CD4-positive, alpha-beta T cell treated with Interleukin-12 subunit alpha and Interleukin-12 subunit beta, for 1 hour (primary cell): Measurements from ENCODE around the gene NFE2L3.
A peak's percentile ranks its signal among the peaks of the same experiment; 100 is the strongest.
"Not testable (repeated sequence)": the region's sequence is repeated elsewhere in the genome, so short reads cannot be mapped to it uniquely, and the experiment has no call there.

Experiments
- DNase-seq: peaks from one replicate; pipeline ENCODE4 v3.0.0-alpha.2; 2020

NFE2L3 gene

DNA sequence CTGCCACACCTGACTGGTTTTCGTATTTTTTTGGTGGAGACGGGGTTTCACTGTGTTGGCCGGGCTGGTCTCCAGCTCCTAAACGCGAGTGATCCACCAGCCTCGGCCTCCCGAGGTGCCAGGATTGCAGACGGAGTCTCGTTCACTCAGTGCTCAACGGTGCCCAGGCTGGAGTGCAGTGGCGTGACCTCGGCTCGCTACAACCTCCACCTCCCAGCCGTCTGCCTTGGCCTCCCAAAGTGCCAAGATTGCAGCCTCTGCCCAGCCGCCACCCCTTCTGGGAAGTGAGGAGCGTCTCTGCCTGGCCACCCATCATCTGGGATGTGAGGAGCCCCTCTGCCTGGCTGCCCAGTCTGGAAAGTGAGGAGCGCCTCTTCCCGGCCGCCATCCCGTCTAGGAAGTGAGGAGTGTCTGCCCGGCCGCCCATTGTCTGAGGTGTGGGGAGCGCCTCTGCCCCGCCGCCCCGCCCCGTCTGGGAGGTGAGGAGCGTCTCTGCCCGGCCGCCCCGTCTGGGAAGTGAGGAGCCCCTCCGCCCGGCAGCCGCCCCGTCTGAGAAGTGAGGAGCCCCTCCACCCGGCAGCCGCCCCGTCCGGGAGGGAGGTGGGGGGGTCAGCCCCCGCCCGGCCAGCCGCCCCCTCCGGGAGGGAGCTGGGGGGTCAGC is 4.2 kb upstream of the NFE2L3 start:
- not testable (repeated sequence) for DNase-seq

DNA sequence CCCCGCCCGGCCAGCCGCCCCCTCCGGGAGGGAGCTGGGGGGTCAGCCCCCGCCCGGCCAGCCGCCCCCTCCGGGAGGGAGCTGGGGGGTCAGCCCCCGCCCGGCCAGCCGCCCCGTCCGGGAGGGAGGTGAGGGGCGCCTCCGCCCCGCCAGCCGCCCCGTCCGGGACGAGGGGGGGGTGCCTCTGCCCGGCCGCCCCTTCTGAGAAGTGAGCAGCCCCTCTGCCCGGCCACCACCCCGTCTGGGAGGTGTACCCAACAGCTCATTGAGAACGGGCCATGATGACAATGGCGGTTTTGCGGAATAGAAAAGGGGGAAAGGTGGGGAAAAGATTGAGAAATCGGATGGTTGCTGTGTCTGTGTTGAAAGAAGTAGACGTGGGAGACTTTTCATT is 3.7 kb upstream of the NFE2L3 start:
- DNase-seq: not testable (repeated sequence)

DNA sequence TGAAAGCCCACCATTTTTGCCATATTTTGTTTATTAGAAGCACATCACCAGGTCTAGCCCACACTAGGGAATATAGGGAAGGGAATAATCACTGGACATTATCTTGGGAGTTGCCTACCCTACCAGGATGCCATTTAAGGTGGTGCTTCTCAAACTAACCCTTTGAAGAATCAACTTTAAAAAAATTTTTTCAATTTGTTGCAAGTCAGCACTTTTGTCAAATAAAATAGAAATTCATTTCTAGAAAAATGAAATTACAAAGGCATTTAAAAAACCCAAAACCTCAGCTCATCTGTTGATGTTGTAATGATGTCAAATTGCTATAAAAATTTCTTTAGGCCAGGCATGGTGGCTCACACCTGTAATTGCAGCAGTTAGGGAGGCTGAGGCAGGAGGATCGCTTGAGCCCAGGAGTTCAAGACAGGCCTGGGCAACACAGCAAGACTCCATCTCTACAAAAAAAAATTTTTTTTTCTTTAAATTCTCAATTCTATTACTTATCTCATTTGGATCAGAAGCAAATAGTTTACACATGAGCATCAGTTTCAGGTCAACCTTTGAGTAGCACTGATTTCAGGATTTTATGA is 2.5 kb upstream of the NFE2L3 start:
- no peak for DNase-seq

DNA sequence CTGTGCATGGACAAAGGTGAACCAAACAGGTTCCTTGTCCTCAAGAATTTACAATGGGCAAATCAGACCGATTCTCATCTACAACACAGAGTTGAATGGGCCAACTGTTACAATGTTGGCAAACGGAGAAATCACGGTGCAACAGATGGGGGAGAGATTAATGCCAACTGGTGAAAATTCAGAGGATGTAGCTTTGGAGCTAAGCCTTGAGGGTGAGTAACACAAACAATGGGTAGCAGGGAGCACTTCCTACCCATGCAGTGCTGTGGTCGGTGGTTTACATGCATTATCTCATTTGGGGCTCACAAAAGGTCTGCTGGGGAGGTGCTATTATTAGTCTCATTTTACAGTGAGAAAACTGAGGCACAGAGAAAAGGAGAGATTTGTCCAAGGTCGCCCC is 902 bp upstream of the NFE2L3 start:
- DNase-seq: peak; percentile 28

DNA sequence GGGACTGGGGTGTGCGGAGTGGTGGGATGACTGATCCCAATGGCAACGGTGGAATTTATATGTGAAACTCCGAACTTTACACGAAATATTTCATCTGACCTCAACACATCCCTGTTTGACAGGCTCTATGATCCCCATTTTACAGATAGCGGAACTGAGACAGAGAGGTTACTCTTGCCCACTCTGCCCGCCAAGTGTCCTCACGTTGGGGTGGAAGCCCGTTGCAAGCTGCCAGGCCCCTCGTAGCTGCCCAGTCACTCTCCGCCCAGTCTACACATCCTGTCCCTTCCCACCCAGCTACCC is 397 bp upstream of the NFE2L3 start:
- no peak for DNase-seq

DNA sequence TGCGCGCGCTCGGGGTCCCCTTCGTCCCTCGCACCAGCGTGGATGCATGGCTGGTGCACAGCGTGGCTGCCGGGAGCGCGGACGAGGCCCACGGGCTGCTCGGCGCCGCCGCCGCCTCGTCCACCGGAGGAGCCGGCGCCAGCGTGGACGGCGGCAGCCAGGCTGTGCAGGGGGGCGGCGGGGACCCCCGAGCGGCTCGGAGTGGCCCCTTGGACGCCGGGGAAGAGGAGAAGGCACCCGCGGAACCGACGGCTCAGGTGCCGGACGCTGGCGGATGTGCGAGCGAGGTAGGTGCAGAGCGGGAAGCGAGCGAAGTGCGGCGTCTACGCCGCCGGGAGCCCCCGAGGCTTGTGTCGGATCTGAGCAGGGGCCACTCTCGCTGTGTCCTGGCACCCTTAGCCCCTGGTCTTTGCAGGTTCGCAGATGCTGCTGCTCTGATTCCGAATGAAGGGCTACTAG is 813 bp downstream of the NFE2L3 start:
- peak; percentile 39 for DNase-seq

DNA sequence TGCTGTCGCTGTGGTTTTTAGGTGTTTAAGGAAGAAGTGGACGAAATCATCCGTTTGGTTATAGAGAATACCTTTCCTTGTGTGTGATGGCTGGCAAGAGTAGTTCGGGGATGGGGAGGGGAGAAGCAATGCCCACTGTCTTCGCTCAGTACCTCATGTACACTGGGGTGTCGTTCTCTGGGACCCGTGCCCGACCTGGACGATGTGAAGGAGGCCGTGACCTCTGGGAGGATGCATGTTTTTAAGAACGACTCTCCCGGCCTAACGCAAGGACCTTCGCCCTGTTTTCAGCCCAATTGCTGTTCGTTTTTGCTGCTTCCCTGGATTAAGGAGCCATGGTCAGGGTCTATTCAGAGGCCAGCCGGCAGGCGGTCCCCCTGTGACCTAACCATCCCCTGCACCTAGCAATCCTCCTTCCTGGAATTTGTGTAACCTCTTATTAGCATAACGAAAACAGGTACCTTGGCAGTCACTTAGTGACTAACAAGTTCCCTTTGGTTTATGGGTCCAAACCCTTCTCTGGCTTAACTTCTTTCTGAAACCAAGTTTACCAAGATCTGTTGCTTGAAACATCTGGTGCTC is 1.3 kb downstream of the NFE2L3 start:
- DNase-seq: peak; percentile 19

DNA sequence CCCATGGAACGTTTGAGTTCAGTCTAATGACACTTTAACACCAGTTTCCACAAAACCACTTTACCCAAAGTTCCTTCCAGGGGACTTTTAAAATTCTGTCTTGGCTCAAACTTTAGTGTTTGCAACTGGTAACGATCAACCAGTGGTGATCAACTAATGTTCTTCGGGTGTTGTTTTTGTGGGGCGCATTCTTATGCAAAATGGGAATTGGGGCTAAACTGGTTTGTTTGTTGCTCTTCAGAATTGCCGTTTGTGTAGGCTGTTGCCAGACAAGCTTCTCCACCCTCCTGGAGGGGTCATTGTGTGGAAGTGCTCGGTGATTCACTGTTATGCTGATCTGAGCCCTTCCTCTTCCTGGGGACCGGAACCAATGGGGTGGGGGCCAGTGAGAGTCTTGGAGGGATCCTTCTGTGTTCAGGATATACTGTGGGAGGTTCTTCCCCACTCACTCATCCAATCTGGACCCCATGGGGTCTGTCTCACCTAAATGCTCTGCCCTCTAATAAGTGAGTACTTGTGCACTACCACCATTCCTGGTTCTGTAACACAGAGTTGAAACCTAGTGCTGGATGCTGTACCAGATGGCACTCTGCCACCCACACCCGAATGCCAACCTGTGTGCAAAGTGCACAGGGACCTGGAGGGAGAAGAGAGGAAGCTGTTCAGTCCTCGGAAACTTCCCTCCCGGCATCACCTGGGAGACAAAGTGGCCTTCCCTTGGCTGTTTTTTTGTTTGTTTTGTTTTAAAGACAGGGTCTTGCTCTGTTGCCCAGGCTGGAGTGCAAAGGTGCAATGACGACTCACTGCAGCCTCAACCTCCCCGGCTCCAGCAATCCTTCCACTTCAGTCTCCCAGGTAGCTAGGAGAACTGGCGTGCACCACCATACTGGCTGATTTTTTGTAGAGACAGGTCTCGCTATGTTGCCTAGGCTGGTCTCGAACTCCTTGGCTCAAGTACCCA is 2.1 kb downstream of the NFE2L3 start:
- DNase-seq: peak; percentile 51

DNA sequence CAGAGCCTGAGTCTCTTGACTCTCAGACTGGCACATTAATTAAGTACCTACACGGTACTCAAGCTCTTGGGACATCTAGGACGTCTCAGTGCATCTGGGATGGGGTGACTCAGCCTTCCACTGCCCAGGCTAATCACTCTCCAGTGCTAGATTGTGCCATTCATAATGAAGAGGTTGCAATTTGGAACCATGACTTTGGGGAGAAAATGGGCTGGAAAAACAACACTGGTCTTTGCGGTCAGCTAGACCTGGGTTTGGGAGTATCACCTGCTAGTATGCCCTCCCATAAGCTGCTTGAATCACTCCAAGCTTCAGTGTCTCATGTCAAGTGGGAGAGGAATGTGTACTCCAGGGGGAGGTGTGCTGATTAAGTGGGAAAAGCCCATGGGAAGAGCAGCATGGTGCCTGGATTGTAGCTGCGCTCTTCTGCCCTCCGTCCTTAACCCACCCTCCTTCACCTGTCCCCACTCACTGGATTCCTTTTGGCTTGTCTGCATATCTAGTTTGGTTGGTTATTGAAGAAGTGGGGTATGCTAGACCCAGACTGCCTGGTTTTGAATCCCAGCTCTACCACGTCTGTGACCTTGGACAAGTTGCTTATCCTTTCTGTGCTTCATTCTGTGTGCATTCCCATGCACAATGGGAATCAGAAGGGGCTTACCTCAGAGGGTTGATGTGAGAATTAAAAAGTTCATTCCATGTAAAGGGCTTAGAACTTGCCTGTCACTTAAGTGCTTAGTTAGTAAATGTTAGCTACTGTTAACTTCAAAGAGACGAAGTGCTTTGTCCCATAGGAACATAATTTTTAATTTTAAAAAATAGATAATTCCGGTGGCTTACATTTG is 3.8 kb downstream of the NFE2L3 start:
- DNase-seq: no peak

DNA sequence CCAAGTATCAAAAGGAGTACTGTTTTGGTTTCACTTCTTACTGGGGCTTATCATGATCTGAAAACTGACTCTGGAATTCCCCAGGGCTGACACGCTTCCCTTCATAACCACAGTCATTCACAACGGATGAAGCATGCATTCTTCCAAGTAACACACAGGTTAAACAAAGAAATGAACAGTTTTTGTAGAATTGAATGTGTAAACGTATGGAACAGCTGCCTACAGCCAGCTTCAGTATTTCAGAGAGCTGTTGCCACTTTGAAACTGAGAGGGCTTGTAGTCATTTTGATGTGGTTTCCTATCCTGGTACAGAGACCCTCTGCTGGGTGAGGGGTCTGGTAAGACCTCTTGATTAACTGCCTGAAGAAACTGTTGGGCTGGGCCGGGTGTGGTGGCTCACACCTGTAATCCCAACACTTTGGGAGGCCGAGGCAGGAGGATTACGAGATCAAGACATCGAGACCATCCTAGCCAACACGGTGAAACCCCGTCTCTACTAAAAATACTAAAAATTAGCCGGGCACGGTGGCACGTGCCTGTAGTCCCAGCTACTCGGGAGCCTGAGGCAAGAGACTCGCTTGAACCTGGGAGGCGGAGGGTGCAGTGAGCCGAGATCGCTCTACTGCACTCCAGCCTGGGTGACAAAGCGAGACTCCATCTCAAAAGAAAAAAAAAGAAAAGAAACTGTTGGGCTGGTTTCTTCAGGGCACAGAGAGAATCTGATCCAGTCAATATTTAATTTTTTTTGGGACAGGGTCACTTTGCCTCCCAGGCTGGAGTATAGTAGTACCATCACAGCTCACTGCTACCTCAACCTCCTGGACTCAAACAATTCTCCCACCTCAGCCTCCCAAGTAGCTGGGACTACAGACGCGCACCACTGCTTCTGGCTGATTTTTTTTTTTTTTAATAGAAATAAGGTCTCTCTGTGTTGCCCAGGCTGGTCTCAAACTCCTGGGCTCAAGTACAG is 4.7 kb downstream of the NFE2L3 start:
- DNase-seq: peak; percentile 85

DNA sequence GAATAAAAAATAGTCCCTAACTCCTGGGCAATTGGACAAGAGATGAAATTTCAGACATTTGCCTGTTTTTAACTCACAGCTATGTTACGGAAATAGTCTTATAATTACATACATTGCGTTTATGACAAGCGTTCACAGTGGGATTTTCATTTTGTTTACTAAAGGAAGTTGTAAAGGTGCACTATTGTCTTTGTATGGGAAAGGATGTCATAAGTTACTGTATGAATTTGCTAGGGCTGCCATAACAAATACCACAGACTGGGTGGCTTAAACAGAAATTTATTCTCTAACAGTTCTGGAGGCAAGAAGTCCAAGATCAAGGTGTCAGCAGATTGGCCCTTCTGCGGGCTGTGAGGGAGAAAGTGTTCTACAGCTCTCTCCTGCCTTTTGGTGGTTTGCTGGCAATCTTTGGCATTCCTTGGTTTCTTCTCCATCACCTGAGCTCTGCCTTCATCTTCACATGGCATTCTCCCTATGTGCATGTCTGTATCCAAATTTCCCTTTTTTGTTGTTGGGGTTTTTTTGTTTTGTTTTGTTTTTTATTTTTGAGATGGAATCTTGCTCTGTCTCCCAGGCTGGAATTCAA is 5.6 kb downstream of the NFE2L3 start:
- DNase-seq: no peak

DNA sequence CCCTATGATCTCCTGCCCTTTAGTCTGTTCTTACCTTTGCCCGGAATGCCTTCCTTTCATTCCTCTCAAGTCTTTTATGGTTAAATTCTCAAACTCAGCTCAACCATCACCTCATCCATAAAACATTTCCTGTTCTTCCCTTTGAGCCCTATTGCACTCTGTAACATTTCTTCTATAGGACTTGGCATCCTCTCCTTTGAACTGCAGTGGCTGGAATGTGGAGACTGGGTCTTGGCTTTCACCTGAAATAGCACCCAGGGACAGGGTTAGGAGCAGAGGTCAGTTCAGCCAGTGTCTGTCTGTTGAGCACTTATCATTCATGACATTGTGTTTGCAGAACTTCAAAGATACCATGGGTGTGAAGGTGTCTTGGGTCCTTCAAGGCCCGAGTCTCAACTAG is 7.2 kb downstream of the NFE2L3 start:
- DNase-seq: no peak

DNA sequence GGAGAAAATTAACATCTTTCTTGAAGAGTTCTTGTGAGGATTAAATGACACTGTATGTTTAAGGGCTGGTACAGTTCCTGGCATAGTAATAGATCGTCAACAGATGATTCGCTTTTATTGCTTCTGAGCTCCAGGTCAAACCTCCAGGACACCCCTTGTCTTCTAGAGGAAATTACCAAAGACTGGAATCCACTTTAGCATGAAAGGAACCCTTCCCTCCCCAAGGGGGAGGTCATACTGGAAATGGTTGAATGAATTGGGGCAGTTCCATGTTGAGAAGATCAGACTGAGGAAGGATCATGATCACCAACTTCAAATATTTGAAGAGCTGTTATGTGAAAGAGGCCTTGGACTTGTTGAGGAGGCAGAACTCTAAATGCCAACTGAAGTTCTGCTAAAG is 8.9 kb downstream of the NFE2L3 start:
- no peak for DNase-seq

DNA sequence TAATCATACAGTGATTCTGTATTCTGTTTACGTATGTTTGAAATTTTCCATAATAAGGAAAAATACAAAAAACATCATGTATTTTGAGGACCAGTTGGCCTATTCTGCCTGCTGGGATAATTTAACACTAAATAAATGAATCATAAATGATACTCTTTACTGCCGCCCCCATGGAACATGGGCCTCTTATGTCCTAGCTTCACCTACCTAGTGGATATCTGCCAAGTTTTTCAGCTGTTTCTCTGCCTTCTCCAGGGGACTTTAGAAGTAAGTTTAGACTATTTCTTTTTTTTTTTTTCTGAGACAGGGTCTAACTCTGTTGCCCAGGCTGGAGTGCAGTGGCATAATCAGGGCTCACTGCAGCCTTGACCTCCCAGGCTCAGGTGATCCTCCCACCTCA is 10.4 kb downstream of the NFE2L3 start:
- no peak for DNase-seq

DNA sequence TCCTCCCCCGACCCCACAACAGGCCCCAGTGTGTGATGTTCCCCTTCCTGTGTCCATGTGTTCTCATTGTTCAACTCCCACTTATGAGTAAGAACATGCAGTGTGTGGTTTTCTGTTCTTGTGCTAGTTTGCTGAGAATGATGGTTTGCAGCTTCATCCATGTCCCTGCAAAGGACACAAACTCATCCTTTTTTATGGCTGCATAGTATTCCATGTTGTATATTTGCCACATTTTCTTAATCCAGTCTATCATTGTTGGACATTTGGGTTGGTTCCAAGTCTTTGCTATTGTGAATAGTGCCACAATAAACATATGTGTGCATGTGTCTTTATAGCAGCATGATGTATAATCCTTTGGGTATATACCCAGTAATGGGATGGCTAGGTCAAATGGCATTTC is 11.8 kb downstream of the NFE2L3 start:
- DNase-seq: not testable (repeated sequence)

DNA sequence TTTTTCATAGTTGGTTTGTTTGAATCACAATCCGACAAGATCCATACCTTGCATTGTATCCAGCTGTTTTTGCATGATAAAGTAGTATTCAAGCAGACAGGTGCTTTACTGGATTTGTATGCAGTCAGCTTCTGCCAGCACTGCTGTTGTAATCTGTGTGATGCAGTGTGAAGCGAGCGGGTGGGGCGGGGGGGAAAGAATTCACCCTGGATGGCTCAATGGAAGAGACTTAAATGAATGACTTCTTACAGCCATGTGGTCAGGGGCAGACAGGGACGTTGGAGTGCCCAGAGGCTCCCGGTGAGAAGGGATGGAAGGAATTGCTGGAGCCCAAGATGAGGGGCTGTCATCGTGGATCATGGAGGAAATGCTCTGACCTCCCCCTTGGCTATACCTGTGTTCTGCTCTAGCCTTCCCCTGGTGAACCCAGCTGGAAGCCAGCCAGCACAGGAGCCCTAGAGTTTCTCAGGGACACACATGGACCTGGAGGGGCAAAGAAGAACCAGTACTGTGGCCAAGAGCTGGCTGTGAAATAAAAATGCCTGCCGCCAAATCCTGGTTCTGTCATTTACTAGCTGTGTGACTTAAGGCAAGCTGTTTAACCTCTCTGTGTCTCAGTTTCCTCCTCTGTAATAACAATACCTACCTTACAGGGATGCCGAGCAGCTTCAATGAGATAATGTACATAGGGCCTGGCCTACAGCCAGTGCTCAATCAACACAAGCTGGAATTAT is 14.1 kb downstream of the NFE2L3 start:
- no peak for DNase-seq

DNA sequence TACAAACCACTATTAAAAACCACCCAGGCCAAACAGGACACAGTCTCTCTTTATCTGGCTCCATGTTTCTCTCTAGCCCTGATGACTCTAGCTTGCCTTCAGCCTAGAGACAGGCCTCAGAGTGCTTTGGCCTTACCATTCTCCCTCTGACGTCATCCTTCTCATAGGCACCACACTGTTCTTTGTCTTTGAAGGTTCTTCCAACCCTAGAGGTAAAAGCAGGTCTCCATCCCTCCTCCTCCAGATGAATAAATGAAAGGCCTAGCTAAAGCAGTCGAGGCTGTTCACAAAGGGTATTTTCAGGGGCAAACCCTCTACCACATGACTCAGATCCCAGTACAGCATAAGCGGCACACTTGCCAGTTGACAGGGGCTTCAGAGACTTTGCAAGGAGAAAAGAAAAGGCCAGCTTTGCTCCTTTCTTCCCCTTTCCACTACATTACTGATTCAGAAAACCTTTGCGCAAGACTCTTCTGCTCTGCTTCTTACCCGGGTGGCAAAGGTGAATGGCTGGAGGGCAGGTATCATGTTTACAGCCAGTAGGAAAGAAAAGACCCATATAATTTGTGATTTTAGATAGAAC is 14.8 kb downstream of the NFE2L3 start:
- no peak for DNase-seq

DNA sequence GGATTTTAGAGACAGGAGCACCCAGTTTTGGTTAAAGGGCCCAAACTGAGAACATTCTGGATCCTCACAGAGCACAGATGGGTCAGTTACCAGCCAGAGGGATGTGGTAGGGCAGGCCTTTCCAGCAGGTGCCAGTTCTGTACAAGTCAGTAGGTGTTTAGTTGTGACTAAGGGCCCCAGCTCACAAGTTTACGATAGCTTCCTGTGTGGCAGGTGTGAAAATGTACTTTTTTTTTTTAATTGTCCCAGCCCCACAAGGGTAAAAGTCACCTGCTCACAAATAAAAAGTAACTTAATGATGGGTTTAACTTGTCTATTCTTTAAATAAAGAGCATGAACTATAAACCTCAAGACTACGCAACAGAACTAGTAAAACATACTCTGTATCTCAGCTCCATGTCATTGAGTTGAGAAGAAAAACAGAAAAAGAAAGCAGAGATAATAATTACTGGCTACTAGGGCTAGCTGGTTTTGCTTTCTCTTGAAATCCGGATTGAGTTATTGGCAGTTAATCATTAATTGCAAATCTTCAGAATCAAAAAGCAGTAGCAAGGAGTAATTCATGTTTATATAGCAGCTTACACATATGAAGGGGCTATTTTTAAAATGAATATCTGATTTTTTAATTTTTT is 15.4 kb downstream of the NFE2L3 start:
- peak; percentile 68 for DNase-seq

DNA sequence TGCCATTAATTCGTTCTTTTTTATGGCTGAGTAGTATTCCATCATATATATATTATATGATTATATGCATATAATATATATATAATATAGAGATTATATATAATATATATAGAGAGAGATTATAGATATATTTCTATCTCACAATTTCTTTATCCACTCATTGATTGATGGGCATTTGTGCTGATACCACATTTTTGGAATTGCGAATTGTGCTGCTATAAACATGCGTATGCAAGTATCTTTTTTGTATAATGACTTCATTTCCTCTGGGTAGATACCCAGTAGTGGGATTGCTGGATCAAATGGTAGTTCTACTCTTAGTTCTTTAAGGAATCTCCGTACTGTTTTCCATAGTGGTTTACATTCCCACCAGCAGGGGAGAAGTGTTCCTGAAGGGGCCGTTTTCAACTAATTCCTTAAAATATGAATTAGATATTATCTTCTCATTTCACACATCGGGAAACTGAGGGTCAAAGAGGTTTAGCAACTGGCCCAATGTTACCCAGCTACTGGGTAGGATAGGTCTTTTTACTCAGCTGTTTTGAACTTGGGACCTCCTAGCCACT is 16.5 kb downstream of the NFE2L3 start:
- no peak for DNase-seq
